Heart left ventricle (tissue), 16 donors: Measurements from ENCODE around the gene ILRUN. TPM values are rescaled to one million over a fixed set of nuclear protein-coding genes. Genes with fewer than 3 reads are reported as not detected.
"Not testable (repeated sequence)": the region's sequence is repeated elsewhere in the genome, so short reads cannot be mapped to it uniquely, and the experiment has no call there.

Experiments used
- ATAC-seq, 4 donors: fragments of 200-7000 bp; cut with Tn5 transposase; one replicate each; pipeline ENCODE4 v1.9.1; 2020 to 2022; ENCODE audit warnings: moderate library complexity in 4 of 4, mild to moderate bottlenecking in 3 of 4, moderate number of reproducible peaks in 1 of 4
- DNase-seq, 5 donors: peaks; one replicate each; pipeline ENCODE4 v3.0.0-alpha.2; 2020
- H3K27ac ChIP-seq, 12 donors: fragments of 200-600 bp; sonication (generic) in 4 of 12; one replicate each; pipeline versions ENCODE4 v1.5.0 to v1.8.0; 2016 to 2022; ENCODE audit warnings: mild to moderate bottlenecking in 2 of 12
- H3K27me3 ChIP-seq, 9 donors: fragments of 200-600 bp; sonication (generic) in 2 of 9; one replicate each; pipeline versions ENCODE4 v1.5.1 to v1.8.0; 2016 to 2022; ENCODE audit warnings: mild to moderate bottlenecking in 3 of 9
- H3K36me3 ChIP-seq, 9 donors: fragments of 200-600 bp; sonication (generic) in 2 of 9; one replicate each; pipeline versions ENCODE4 v1.5.0 to v1.8.0; 2018 to 2022; ENCODE audit warnings: mild to moderate bottlenecking in 2 of 9
- H3K4me1 ChIP-seq, 12 donors: fragments of 200-600 bp; sonication (generic) in 4 of 12; one replicate each; pipeline versions ENCODE4 v1.5.0 to v1.8.0; 2016 to 2022; ENCODE audit warnings: mild to moderate bottlenecking in 3 of 12
- H3K4me3 ChIP-seq, 12 donors: fragments of 200-600 bp; sonication (generic) in 4 of 12; one replicate each; pipeline versions ENCODE4 v1.5.0 to v1.8.0; 2017 to 2022; ENCODE audit warnings: mild to moderate bottlenecking in 9 of 12, moderate library complexity in 4 of 12
- H3K9me3 ChIP-seq, 12 donors: fragments of 200-600 bp; sonication (generic) in 4 of 12; one replicate each; pipeline versions ENCODE4 v1.5.0 to v1.8.0; 2016 to 2022; ENCODE audit warnings: mild to moderate bottlenecking in 1 of 12
- POLR2A ChIP-seq, 2 donors: fragments of 450-650 bp; IDR thresholded peaks; one replicate each; pipeline ENCODE4 v1.6.1; 2017; ENCODE audit warnings: antibody characterized with exemption in 2 of 2, mild to moderate bottlenecking in 2 of 2, moderate library complexity in 2 of 2
- WGBS, 4 donors: extraction: QIAGEN DNeasy Blood & Tissue Kit in 2 of 4; methylation state at CpG; one replicate each; pipeline versions ENCODE4 v1.1.5 to v1.1.7; 2013 to 2018; 5-methylcytosine and 5-hydroxymethylcytosine counted together
- intact Hi-C, 10 donors: fragments of 100-400 bp; cut with DNase I; formaldehyde crosslinking; loops; one replicate each; pipeline versions ENCODE4 v1.11.1 to v1.14.2; 2022
- polyA plus RNA-seq, 2 donors: library from polyadenylated mRNA; stranded (reverse); fragments of 200-250 nt; gene quantifications; one replicate each; pipeline ENCODE4 v1.2.3, GENCODE V29; 2013
- total RNA-seq, 9 donors: library from RNA; depleted of rRNA in 2 of 9; stranded (reverse); fragments of >200 nt in 2 of 9; fragmentation: NEBNext Ultra II Directional in 3 of 9; extraction: Animal tissue kit (Norgen Biotek cat#: 25700) in 3 of 9; gene quantifications; one replicate each; pipeline versions ENCODE4 v1.1.0 to v1.2.4, GENCODE V29; 2016 to 2023
- TF ChIP-seq, protein P1 (sequence below), 12 donors: fragments of 200-600 bp; sonication (generic) in 4 of 12; IDR thresholded peaks; one replicate each; pipeline versions ENCODE4 v1.5.0 to v1.8.0; 2018 to 2022; ENCODE audit warnings: antibody characterized with exemption in 12 of 12, mild to moderate bottlenecking in 5 of 12
- donor health status: ischemic (EF 13 %, LVEDD 7.1; RV severe dilation, severe dysfunction).
- donor health status: healthy with polysubstance abuse.
- donor health status: DM: no; HTN: yes; CAD: no.
- donor health status: DM: no; HTN: no; CAD: no.
- donor health status: ischemic (EF 25% LVEDD 6.9; RV normal size, moderate dysfunction).
- donor health status: ischemic (EF 25% LVEDD 5.7; RV mildly dilated, moderate dysfunction).
- donor health status: healthy.
- donor health status: DM: yes; HTN: yes; CAD: no.
- donor health status: ischemic (EF 35%, LVEDD 5.7; RV mildly dilated, moderate dysfunction).
- donor health status: nonischemic (EF 11% LVEDD 7.7; RV severe dilation, severe dysfunction).
- donor health status: DM: yes; HTN: yes; CAD: no.
- donor health status: PGD.
- donor health status: ischemic (EF 29% LVEDD 5.4; RV normal size, mild dysfunction).
- donor health status: nonischemic (EF 23%, LVEDD 6.1; RV moderate dilation, normal function).

The ILRUN gene
- total and polyA plus RNA-seq, 11 donors = 91.2 to 191 (median 116) TPM

DNA sequence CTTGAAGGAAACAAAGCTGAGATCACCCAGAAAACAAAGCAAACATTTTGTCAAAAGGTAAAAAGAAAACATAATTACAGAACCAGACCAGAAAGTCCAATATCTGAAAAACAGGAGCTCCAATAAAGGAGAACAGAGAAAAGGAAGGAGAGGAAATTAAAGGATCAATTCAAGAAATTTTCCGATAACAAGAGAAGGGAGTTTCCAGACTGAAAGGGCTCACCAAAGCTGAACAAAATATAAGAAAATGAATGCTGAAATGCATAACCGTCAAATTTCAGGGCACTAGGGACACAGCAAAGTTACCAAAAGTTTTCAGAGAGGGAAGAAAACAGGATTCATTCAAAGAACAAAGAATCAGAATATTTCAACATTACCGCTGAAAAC is 23.9 kb downstream of the ILRUN start:
- no peak for ATAC-seq
- Histone ChIP-seq H3K4me3 (no peak overlapping the region), H3K27ac (peak overlapping the region in 9 of 12 donors; percentile 0 to 82 (median 33)), H3K36me3 (no peaks in the 10 kb centered on the region), H3K4me1 (peaks cover 7 to 46% (median 27%) of the 10 kb centered on the region in 12 donors), H3K9me3 (no peaks in the 10 kb centered on the region), H3K27me3 (no peaks in the 10 kb centered on the region)
- no peak for TF ChIP-seq POLR2A (IDR thresholded peaks at IDR 0.05)
- TF ChIP-seq, protein P1, sequence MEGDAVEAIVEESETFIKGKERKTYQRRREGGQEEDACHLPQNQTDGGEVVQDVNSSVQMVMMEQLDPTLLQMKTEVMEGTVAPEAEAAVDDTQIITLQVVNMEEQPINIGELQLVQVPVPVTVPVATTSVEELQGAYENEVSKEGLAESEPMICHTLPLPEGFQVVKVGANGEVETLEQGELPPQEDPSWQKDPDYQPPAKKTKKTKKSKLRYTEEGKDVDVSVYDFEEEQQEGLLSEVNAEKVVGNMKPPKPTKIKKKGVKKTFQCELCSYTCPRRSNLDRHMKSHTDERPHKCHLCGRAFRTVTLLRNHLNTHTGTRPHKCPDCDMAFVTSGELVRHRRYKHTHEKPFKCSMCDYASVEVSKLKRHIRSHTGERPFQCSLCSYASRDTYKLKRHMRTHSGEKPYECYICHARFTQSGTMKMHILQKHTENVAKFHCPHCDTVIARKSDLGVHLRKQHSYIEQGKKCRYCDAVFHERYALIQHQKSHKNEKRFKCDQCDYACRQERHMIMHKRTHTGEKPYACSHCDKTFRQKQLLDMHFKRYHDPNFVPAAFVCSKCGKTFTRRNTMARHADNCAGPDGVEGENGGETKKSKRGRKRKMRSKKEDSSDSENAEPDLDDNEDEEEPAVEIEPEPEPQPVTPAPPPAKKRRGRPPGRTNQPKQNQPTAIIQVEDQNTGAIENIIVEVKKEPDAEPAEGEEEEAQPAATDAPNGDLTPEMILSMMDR (IDR thresholded peaks at IDR 0.05) = no peak
- intact Hi-C loops = no loop called here
- no peak for DNase-seq
- 50 to 61% (median 55%) methylated on average over 3 of the region's 3 CpGs for WGBS, 4 donors

GRCh38 chr6:34671801-34672656 is 24.5 kb downstream of the ILRUN start:
- no peaks in the 10 kb centered on the region for H3K36me3 ChIP-seq
- no peak overlapping the region for H3K4me3 ChIP-seq
- DNase-seq (peak in 1 of 5 donors; percentile 48), ATAC-seq (peak; percentile 70 to 96 (median 88))
- H3K27ac ChIP-seq = peak overlapping the region in 10 of 12 donors; percentile 14 to 82 (median 50)
- intact Hi-C loops = no loop called here
- H3K9me3 ChIP-seq = no peaks in the 10 kb centered on the region
- no peaks in the 10 kb centered on the region for H3K27me3 ChIP-seq
- peaks cover 7 to 52% (median 30%) of the 10 kb centered on the region in 12 donors for H3K4me1 ChIP-seq
- TF ChIP-seq, protein P1 (IDR thresholded peaks at IDR 0.05) = no peak
- peak in 1 of 2 donors; percentile 16 for TF ChIP-seq POLR2A (IDR thresholded peaks at IDR 0.05)
- WGBS, 4 donors = 78 to 84% (median 82%) methylated on average over 8 of the region's 8 CpGs

GRCh38 chr6:34671367-34671766 is 25.2 kb downstream of the ILRUN start:
- intact Hi-C loops = no loop called here
- H3K4me1 ChIP-seq = peaks cover 7 to 59% (median 33%) of the 10 kb centered on the region in 12 donors
- ATAC-seq (no peak), DNase-seq (no peak)
- no peaks in the 10 kb centered on the region for H3K27me3 ChIP-seq
- no peaks in the 10 kb centered on the region for H3K36me3 ChIP-seq
- no peak for TF ChIP-seq POLR2A (IDR thresholded peaks at IDR 0.05)
- TF ChIP-seq, protein P1 (IDR thresholded peaks at IDR 0.05) = no peak
- H3K4me3 ChIP-seq = no peak overlapping the region
- H3K9me3 ChIP-seq = no peaks in the 10 kb centered on the region
- 83 to 96% (median 93%) methylated on average over 1 of the region's 1 CpG for WGBS, 4 donors
- peak overlapping the region in 9 of 12 donors; percentile 27 to 82 (median 52) for H3K27ac ChIP-seq

GRCh38 chr6:34668799-34669198 is 27.8 kb downstream of the ILRUN start:
- H3K4me3 ChIP-seq, H3K36me3 ChIP-seq, ATAC-seq, intact Hi-C loops, DNase-seq, H3K27me3 ChIP-seq, H3K27ac ChIP-seq, H3K9me3 ChIP-seq: not testable (repeated sequence)
- peaks cover 8 to 63% (median 47%) of the 10 kb centered on the region in 12 donors for H3K4me1 ChIP-seq
- 98 to 99% (median 98%) methylated on average over 5 of the region's 5 CpGs for WGBS, 4 donors
